Measurements from ENCODE around the gene SLC7A10.
"Not testable (repeated sequence)": the region's sequence is repeated elsewhere in the genome, so short reads cannot be mapped to it uniquely, and the experiment has no call there.

The SLC7A10 gene

DNA sequence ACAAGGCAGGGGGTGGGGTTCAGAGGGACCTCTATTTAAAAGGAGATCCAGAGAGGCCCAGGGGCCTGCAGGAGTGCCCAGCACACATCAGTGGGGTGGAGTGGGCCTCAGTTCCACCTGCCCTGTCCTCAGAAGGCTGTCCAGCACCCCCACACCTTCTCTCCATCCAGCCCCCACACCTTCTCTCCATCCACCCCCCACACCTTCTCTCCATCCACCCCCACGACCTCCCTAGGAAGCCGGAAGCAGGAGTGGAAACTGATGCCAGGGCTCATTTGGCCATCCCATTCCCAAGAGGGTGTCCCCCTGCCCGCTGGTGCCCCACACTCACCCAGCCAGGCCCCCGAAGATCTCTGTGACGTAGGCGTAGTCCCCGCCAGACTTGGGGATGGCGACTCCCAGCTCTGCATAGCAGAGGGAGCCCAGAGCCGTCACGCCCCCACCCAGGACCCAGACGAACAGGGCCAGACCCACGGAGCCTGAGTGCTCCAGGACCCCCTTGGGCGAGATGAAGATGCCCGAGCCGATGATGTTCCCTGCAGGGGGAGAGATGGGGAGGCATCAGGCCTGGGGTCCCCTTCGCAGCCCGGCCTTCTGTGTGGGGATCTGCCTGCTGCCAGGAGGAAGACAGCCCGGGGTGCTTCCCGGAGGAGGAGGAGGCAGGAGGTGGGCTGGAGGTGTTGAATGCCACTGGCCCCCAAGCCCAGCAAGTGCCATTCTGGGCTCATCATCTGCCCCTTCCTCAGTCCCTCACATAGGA is 10.0 kb downstream of the SLC7A10 start:
- DNase-seq: no peak

GRCh38 chr19:33214596-33214995 is 11.1 kb downstream of the SLC7A10 start:
- no peak for DNase-seq

DNA sequence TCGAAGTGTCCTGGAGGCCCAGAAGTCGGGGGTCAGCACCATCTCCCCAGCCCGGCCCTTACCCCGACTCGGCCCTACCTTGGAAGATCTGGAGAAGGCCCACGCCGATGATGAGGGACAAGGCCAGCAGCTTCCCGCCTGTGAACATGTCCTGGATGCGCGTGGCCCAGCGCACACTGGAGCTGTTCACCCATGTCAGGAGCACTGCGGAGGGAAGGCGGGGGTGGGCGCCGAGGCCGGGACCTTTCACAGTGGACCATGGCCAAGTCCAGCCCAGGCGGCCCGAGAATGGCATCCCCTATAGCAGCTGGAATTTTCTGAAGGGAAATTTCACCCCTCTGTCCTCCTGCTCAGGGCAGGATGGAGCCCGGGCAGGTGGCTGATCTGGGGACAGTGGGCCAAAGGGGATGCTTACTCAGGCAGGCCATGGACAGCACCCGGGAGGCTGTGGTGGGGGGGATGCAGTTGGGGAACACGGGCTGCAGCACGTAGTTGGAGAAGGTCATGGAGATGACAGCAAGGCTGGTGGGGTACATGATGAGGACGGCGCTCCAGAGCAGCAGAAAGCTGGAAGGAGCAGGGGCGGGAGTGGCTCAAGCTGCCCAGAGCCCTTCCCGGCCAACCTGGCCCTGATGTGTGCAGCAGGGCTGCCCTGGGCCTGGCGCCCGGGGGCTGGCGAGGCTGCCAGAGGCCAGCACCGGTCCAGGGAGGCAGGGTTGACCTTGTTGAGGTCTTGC is 13.0 kb downstream of the SLC7A10 start:
- DNase-seq: no peak

- no peak for DNase-seq
Measured at GRCh38 chr19:33211794-33212435, 13.7 kb downstream of the SLC7A10 start.

- no peak for DNase-seq
Measured at GRCh38 chr19:33210266-33210940, 15.2 kb downstream of the SLC7A10 start.

GRCh38 chr19:33209850-33210230 is 15.8 kb downstream of the SLC7A10 start:
- DNase-seq: not testable (repeated sequence)

DNA sequence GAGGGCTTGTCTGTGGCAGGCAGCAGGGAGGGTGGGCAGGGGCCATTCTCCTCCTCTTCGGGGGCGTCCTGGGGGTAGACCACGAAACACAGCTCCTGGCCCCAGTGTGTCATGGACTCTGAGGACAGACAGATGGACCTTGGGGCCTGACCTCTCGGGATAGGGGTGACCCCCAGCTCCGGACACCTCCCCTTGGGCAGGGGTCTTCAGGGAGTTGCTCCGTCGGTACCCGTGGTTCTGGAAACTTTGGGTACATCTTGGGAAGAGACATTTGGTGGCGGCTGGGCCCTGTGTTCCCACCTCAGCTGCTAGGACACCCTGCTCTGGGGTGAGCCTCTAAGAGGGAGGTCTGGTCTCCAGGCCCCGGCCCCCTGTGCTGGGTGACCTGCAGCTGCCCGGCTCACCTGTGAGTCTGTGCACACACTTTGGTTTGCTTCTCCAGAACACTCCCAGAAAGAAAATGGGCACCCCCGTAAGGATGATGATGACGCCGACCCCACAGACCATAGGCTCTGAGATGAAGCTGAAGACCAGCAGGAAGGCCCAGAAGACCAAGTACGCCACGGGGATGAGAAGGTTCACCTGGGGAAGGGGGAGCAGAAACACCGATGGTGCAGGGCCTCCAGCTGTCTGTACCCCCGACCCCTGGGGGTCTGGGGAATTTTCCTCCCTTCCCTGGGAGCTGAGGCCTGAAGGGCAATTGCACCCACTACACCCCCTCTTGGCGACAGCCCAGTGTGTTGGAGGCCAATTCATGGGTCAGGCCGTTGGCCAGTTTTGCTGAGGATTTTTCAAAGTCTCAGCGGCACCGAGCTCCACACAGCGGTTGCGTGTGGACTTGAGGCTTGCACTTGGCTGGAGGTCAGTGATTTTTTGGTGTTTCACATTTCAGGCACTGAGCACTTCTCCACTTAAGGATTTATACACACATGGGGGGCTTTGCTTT is 16.5 kb downstream of the SLC7A10 start:
- no peak for DNase-seq

DNA sequence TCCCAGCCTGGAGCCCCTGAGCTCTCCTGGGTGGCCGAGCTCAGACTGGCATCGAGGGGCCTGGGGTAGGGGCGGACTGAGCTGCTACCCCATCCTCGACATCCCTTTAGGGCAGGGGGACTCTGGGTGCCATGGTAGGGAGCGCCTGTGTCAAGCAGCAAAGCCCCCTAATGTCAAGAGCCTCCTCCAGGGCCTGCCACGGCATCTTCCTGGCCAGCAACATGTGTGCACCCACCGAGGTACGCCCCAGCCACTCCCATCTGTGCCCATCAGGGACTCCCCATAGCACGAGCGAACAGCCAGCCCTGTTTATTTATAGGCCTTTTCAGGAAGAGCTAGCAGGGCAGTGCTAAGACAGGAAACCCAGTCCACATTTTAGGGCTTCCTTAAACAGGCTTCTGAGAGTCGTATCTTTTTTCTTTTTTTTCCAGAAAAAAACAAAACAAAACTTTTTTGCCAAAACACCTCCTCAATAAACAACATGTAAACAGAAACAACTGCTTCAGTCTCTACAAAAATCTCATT is 17.2 kb downstream of the SLC7A10 start:
- DNase-seq: no peak

DNA sequence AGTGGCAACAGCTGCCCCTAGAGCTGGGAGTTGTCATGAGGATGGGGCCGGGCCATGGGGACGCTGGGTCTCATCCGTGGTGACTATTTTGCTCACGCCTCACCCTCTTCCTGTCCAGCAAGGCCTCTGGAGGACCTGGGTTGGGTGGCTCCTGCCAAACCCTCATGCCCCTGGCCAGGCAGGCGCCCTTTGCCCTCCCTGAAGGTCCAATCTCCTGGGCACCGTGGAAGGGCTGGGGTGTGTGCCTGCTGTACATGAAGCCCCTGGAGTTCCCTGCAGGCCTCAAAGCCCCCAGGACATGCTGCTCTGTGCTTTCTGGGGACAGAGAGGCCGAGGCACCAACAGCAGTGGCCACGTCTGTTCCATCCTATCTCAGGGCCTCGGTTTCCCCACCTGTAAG is 17.7 kb downstream of the SLC7A10 start:
- no peak for DNase-seq

DNA sequence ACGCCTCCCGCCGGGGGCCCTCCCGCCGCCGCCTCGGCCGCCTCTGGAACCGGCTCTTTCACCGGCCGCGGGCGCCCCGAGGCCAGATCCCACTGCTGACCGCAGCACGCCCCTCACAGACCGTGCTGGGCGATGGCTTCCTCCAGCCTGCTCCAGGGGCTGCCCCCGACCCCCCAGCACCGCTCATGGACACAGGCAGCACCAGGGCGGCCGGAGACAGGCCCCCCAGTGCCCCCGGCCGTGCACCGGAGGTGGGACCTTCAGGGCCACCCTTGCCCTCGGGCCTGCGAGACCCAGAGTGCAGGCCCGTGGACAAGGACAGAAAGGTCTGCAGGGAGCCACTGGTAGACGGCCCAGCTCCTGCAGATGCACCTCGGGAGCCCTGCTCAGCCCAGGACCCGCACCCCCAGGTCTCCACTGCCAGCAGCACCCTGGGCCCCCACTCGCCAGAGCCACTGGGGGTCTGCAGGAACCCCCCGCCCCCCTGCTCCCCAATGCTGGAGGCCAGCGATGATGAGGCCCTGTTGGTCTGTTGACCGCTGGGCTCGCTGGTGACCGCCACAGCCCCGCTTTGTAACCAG is 18.5 kb downstream of the SLC7A10 start:
- DNase-seq: no peak

DNA sequence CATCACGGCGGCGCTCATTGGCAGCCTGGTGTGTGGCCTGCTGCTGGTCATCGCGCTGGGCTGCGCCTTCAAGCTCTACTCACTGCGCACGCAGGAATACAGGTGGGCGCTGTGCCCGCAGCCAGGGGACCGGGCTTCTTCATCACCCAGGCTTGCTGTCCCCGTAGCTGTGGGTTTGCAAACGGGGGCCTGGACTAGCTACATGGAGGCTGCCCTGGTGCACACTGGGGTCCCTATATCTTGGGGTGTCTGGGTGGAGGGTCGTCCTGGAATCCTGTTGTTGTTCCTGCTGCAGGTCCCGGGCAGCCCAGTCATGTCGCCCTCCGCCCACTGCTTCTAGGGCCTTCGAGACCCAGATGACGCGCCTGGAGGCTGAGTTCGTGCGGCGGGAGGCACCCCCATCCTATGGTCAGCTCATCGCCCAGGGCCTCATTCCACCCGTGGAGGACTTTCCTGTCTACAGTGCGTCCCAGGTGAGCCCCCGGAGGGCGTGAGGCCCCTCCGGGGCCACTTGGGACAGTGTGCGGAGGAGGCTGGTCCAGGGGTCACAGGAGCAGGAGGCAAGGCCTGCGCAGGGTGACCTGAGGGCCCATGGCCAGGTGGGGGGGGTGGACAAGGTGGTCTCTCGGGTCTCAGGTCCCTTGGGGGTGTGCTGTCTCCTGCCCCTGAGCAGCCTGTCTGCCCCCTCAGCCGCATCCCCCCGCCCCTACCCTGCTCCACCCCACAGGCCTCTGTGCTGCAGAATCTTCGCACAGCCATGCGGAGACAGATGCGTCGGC is 19.2 kb downstream of the SLC7A10 start:
- no peak for DNase-seq

DNA sequence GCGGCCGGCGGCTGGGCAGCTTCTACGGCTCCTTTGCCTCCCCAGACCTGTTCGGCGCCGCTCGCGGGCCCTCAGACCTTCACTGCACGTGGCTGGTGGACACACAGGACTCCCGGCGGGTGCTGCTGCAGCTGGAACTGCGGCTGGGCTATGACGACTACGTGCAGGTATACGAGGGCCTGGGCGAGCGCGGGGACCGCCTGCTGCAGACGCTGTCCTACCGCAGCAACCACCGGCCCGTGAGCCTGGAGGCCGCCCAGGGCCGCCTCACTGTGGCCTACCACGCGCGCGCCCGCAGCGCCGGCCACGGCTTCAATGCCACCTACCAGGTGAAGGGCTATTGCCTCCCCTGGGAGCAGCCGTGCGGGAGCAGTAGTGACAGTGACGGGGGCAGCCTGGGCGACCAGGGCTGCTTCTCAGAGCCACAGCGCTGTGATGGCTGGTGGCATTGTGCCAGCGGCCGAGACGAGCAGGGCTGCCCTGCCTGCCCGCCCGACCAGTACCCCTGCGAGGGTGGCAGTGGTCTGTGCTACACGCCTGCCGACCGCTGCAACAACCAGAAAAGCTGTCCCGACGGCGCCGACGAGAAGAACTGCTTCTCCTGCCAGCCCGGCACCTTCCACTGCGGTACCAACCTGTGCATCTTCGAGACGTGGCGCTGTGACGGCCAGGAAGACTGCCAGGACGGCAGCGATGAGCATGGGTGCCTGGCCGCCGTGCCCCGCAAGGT is 20.0 kb downstream of the SLC7A10 start:
- DNase-seq: no peak

DNA sequence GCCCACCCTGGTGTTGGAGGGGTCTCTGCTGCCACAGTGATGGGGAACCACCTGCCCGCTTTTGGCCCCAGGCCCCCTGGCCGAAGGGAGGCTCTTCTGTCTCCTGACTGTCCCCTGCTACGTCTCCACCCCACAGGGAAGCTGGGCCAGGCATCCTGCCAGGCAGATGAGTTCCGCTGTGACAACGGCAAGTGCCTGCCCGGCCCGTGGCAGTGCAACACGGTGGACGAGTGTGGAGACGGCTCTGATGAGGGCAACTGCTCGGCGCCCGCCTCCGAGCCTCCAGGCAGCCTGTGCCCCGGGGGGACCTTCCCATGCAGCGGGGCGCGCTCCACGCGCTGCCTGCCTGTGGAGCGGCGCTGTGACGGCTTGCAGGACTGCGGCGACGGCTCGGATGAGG is 20.5 kb downstream of the SLC7A10 start:
- no peak for DNase-seq

DNA sequence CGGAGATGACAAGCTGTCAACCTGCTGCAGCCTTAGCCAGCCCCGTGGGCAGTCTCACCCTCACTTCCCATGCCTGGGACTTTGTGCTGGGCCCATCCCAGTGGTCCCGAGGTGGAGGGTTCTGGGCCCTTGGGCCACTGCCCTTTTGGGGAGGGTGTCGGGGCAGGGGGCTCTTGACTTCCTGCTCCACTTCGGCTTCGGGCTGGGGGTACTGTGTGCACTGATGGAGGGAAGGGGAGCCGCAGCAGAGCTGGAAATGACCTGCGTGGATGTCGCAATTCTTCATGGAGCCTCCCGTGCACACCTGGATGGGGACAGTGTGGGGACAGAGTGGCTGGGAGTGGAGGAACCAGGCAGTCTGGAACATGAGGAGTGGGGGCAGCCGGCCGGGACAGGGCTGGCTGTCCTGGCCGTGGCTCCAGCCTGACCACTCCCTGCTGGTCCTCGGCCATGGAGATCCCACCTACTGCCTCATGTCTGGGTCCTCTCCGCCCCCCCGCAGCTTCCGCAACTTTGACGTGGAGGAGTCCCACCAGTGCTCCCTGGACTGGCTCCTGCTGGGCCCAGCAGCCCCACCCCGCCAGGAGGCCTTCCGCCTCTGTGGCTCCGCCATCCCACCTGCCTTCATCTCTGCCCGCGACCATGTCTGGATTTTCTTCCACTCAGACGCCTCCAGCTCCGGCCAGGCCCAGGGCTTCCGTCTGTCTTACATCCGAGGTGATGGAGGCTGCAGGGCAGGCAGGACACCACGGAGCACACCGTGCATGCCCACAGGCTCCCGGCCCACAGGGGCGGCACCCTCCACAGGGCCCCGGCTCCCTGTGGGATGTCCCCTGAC is 21.3 kb downstream of the SLC7A10 start:
- no peak for DNase-seq

GRCh38 chr19:33203529-33203928 is 22.1 kb downstream of the SLC7A10 start:
- no peak for DNase-seq

DNA sequence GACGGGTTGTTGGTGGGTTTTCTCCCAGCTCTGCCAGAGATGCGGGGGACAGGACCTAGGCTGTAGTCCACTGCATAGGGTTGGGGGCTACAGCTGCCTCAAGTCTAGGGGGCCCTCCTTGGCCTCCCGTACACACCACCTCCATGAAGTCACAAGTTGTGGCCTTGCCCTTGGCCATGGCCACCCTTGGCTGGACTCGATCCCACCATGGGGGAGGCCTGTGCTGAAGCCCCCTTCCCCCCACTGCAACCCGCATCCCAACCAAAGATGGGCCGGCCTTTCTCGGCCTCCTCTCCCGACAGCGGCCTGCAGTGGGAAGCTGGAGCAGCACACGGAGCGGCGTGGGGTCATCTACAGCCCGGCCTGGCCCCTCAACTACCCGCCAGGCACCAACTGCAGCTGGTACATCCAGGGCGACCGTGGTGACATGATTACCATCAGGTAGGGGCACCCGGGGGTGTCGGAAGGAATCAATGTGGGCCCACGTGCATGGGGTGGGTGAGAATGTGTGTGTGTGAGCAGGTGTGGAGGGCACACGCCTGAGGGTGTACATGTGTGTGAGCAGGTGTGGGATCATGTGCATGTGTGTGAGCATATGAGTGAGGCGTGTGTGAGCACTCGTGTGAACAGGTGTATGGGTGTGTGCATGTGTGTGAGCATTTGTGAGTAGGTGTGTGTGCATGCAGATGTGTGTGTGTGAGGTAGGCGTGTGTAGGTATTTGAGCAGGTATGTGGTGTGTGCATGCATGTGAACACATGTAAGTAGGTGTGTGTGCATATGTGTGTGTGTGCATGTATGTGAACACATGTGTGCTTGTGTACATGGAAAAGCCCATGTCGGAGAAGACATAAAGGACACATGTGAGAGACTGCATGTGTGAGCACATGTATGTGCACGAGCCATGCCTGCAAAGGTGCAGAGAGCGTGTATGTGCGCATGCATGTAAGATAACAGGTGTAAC is 22.8 kb downstream of the SLC7A10 start:
- no peak for DNase-seq

DNA sequence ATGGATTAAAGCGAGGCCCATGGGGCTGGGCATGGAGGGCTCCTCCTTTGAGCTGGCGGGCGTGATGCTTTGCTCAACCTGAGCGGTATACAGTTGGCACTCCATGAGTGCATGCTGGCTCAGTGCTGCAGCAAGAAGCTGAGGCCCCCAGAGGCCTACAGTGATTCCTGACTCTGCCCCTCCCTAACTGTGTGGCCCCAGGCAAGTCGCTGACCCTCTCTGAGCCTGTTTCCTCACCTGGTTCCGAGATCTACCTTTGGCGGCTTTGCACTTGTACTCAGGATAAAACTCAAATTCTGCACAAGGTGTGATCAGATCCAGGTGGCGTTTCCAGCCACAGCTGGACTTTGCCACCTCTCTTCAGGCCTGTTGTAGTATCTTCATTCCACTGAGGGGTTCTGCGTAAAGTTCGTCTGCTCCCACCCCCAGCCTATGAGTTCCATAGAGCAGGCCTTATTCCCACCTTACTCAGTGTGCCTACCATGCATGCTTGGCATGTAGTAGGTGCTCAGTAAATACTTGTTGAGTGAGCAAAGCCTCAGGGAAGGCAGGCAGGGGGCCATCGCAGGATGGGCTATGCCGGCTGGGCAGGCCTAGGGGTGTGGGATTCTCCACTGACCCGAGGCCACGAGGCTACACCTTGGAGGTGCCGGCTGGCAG is 23.6 kb downstream of the SLC7A10 start:
- no peak for DNase-seq

All from T1000 (cell line).